Left lung (tissue), 10 donors: ENCODE results near the gene DPY30. TPM values are rescaled to one million over a fixed set of nuclear protein-coding genes. Genes with fewer than 3 reads are reported as not detected.
A peak's percentile ranks its signal among the peaks of the same experiment; 100 is the strongest.
"Not testable (repeated sequence)": the region's sequence is repeated elsewhere in the genome, so short reads cannot be mapped to it uniquely, and the experiment has no call there.

Experiments
- ATAC-seq: fragments of 200-7000 bp; cut with Tn5 transposase; one replicate; pipeline ENCODE4 v1.9.1; 2020; ENCODE audit warnings: moderate library complexity
- DNase-seq, 4 donors: peaks; one replicate each; pipeline ENCODE4 v3.0.0-alpha.2; 2013 to 2020
- H3K27ac ChIP-seq, 2 donors: fragments of 200-600 bp; sonication (generic) in 1 of 2; one replicate each; pipeline versions ENCODE4 v1.5.0 to v1.8.0; 2020 to 2021
- H3K27me3 ChIP-seq, 2 donors: fragments of 200-600 bp; sonication (generic) in 1 of 2; one replicate each; pipeline versions ENCODE4 v1.5.0 to v1.8.0; 2020 to 2021
- H3K36me3 ChIP-seq, 2 donors: fragments of 200-600 bp; sonication (generic) in 1 of 2; one replicate each; pipeline versions ENCODE4 v1.5.0 to v1.8.0; 2020 to 2021
- H3K4me1 ChIP-seq, 2 donors: fragments of 200-600 bp; one replicate each; pipeline ENCODE4 v1.8.0; 2021
- H3K4me3 ChIP-seq, 2 donors: fragments of 200-600 bp; sonication (generic) in 1 of 2; one replicate each; pipeline versions ENCODE4 v1.5.0 to v1.8.0; 2020 to 2021; ENCODE audit warnings: mild to moderate bottlenecking in 1 of 2
- H3K9me3 ChIP-seq, 2 donors: fragments of 200-600 bp; sonication (generic) in 1 of 2; one replicate each; pipeline versions ENCODE4 v1.5.0 to v1.8.0; 2020 to 2021
- intact Hi-C, 2 donors: fragments of 100-400 bp; cut with DNase I; formaldehyde crosslinking; loops; one replicate each; pipeline versions ENCODE4 v1.11.2 to v1.14.2; 2022
- polyA plus RNA-seq, 6 donors: library from polyadenylated mRNA; unstranded; fragments of 120-200 nt; gene quantifications; one replicate each; pipeline ENCODE4 v1.2.1, GENCODE V29; 2013; ENCODE audit not compliant: insufficient read length in 6 of 6
- total RNA-seq, 2 donors: library from RNA; stranded (reverse); fragmentation: NEBNext Ultra II Directional; extraction: Animal tissue kit (Norgen Biotek cat#: 25700); gene quantifications; one replicate each; pipeline ENCODE4 v1.2.1, GENCODE V29; 2021
- TF ChIP-seq, protein P1 (sequence below), 2 donors: fragments of 200-600 bp; sonication (generic) in 1 of 2; IDR thresholded peaks; one replicate each; pipeline versions ENCODE4 v1.5.0 to v1.8.0; 2021; ENCODE audit warnings: antibody characterized with exemption in 2 of 2
- donor health status: DM: no; HTN: yes; CAD: no.
- donor health status: DM: no; HTN: no; CAD: no.

Gene DPY30
- total and polyA plus RNA-seq, 8 donors: 58.0 to 87.9 (median 73.4) TPM

DNA sequence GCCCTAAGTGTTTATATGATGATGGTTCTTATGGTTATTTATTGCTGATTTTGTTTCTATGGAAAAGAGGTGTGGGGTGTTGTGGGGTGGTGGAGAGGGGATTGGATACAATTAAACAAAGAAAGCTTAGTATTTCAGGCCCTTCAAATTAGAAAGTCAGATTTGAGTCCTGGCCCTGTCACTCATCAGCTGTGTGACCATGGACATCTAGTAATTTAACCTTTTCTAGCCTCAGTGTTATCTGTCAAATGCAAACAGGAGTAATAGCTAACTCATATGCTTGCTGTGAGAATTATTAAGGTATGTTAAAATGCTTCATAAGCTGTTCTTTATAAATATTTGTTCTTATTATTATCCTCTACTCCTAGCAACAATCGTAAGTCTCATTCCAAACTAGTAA, 26.7 kb downstream of the DPY30 start:
- H3K36me3 ChIP-seq: peaks cover 0 to 2% of the 10 kb centered on the region in 2 donors
- ATAC-seq (no peak), DNase-seq (no peak)
- TF ChIP-seq, protein P1, sequence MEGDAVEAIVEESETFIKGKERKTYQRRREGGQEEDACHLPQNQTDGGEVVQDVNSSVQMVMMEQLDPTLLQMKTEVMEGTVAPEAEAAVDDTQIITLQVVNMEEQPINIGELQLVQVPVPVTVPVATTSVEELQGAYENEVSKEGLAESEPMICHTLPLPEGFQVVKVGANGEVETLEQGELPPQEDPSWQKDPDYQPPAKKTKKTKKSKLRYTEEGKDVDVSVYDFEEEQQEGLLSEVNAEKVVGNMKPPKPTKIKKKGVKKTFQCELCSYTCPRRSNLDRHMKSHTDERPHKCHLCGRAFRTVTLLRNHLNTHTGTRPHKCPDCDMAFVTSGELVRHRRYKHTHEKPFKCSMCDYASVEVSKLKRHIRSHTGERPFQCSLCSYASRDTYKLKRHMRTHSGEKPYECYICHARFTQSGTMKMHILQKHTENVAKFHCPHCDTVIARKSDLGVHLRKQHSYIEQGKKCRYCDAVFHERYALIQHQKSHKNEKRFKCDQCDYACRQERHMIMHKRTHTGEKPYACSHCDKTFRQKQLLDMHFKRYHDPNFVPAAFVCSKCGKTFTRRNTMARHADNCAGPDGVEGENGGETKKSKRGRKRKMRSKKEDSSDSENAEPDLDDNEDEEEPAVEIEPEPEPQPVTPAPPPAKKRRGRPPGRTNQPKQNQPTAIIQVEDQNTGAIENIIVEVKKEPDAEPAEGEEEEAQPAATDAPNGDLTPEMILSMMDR (IDR thresholded peaks at IDR 0.05): no peak
- no peaks in the 10 kb centered on the region for H3K27me3 ChIP-seq
- intact Hi-C loops: no loop called here
- no peak overlapping the region for H3K27ac ChIP-seq
- no peaks in the 10 kb centered on the region for H3K9me3 ChIP-seq
- H3K4me3 ChIP-seq: no peak overlapping the region
- peaks cover 3 to 23% of the 10 kb centered on the region in 2 donors for H3K4me1 ChIP-seq

DNA sequence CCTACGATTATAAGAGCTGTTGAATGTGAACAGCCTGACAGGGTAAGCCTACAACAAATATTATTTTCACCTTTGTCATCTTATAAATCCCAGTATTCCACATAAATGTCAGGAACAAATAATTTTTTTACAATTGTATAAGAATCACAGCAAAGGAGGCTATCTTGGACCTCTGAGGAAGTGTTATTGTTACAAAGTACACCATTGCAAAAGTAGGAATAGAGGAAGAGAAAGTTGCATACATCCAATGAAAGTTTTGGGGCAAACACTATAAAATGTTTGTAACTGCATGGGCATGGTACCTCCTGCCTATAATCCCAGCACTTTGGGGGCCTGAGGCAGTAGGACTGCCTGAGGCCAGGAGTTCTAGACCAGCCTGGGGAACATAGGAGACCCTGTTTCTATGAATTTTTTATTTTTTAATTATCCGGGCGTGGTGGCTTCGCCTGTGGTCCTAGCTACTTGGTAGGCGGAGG, 28.1 kb downstream of the DPY30 start:
- Histone ChIP-seq H3K27me3 (no peaks in the 10 kb centered on the region), H3K4me1 (peaks cover 3 to 36% of the 10 kb centered on the region in 2 donors), H3K27ac (peak overlapping the region; percentile 96 to 98), H3K9me3 (no peaks in the 10 kb centered on the region), H3K4me3 (peak overlapping the region; percentile 67 to 88), H3K36me3 (no peaks in the 10 kb centered on the region)
- TF ChIP-seq, protein P1 (IDR thresholded peaks at IDR 0.05): no peak
- intact Hi-C loops: no loop called here
- no peak for DNase-seq
- ATAC-seq: no peak

DNA sequence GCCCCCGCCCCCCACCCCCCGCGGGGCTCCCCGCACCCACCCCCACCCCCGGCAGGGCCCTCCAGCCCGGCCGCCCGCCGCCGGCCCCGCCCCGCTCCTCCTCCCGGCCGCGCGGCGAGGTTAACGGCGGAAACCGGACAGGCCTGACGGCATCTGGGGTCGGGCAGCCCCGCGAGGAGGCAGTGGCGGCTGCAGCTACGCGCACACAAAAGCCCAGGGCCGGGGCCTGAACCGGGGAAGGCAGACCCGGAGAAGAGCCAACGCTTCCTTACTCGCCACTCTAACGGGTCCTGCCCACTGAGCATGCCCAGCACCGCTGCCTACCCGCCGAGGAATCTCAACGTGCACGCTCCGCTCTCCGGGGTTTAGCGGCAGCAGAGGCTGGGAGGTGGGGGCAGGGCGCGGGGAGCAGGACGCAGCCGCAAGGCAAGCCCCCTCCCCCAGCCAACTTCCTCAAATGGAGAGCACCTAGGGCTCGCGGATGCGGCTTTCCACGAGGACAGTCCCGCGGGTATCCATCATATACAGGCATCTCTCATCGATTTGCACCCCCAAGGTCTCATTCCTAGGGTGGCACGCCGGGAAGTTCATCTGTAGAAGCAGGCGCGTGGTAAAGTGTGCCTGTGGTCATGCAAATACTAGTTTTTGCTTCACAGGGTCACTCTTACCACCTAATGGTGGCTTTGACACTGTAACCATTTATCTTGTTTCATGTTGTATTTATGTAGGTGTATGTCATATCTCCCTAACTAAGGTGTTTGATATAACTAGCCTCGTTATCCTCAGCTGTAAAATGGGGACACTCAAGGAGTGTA, 28.7 kb downstream of the DPY30 start, which contains the start of gene MEMO1:
MEMO1 (minus strand) TSS at position 339 of the 815 bp plus-strand sequence. CDS start 761 bp downstream, outside the sequence.
- Histone ChIP-seq H3K27me3 (no peaks in the 10 kb centered on the region), H3K36me3 (no peaks in the 10 kb centered on the region), H3K27ac (peak within 1 kb of the TSS; percentile 96 to 98), H3K4me3 (peak within 1 kb of the TSS; percentile 88), H3K4me1 (peaks cover 3 to 42% of the 10 kb centered on the region in 2 donors), H3K9me3 (no peaks in the 10 kb centered on the region)
- TF ChIP-seq, protein P1 (IDR thresholded peaks at IDR 0.05): no peak
- peak; percentile 87 to 98 (median 96) for DNase-seq
- ATAC-seq: peak; percentile 91
- intact Hi-C loops: no loop called here

DNA sequence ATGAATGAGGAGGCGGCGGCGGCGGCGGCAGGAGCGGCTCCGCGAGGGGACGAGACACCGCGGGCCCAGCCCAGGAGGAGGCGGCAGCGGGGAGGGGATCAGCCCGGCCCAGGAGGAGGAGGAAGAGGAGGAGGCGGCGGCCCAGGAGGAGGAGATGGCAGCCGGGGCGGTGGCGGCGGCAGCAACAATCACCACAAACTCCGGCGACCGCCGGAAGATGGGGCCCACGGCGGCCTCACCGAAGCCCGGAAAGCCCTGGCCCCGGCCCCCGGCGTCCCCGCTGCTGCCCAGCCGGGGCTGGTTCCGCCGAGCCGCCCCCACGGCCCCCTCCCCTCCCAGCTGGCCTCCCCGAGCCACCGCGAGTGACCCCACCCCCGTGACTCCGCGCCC, 29.3 kb downstream of the DPY30 start:
- H3K36me3 ChIP-seq, H3K9me3 ChIP-seq, intact Hi-C loops, H3K27me3 ChIP-seq: not testable (repeated sequence)
- DNase-seq: peak in 3 of 4 donors; percentile 54 to 90 (median 67)
- ATAC-seq: peak; percentile 83
- peak overlapping the region; percentile 96 to 98 for H3K27ac ChIP-seq
- peaks cover 3 to 43% of the 10 kb centered on the region in 2 donors for H3K4me1 ChIP-seq
- H3K4me3 ChIP-seq: peak overlapping the region; percentile 67 to 88

DNA sequence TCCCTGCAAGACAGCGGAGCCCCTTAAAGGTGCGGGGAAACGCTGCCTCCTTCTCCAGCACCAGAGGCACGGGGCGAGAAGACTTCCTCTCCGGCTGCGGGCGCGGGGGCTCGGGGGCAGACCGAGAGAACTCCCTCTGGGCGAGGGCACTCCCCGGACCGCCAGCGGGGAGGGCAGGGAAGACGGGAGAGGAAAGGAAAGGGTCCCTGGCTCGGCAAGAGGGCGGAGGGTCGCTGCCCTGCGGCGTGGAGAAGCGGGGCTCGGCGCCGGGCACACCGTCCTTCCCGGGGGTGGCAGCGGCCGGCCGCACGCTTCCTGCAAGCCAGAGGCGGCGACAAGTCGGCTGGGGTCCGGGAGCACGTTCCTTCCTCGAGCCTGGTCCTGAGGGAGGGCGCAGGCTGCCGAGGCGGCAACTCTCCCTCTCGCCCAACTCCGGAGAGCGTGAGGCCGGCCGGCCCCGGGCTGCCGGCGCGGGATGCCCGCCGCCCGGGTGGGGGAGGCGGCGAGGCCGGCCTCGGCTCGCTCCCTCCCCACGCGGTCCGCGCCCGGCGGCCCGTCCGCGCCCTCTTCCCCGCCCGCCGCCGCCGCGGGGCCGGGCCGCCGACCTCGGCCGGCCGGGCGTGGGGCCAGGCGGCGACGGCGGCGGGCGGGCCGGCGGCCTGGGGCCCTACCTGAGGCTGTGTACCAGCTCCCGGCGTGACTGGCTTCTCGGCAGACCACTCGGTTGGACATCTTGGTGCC, 29.9 kb downstream of the DPY30 start:
- H3K36me3 ChIP-seq: no peaks in the 10 kb centered on the region
- TF ChIP-seq, protein P1 (IDR thresholded peaks at IDR 0.05): no peak
- no peaks in the 10 kb centered on the region for H3K27me3 ChIP-seq
- intact Hi-C loops: no loop called here
- DNase-seq (peak; percentile 20 to 92 (median 41)), ATAC-seq (peak; percentile 2)
- peak overlapping the region; percentile 88 for H3K4me3 ChIP-seq
- peak overlapping the region; percentile 96 to 98 for H3K27ac ChIP-seq
- H3K4me1 ChIP-seq: peaks cover 3 to 47% of the 10 kb centered on the region in 2 donors
- H3K9me3 ChIP-seq: no peaks in the 10 kb centered on the region
